ENCODE results near the gene OPA3. TPM values are rescaled to one million over a fixed set of nuclear protein-coding genes. Genes with fewer than 3 reads are reported as not detected.

Gene OPA3
- polyA plus RNA-seq, 5 donors: 5.8 to 9.4 (median 6.0) TPM

GRCh38 chr19:45600340-45600885 lies 15.8 kb upstream of the OPA3 start:
- no peak for DNase-seq

GRCh38 chr19:45599286-45599685 lies 14.7 kb upstream of the OPA3 start:
- DNase-seq: no peak

DNA sequence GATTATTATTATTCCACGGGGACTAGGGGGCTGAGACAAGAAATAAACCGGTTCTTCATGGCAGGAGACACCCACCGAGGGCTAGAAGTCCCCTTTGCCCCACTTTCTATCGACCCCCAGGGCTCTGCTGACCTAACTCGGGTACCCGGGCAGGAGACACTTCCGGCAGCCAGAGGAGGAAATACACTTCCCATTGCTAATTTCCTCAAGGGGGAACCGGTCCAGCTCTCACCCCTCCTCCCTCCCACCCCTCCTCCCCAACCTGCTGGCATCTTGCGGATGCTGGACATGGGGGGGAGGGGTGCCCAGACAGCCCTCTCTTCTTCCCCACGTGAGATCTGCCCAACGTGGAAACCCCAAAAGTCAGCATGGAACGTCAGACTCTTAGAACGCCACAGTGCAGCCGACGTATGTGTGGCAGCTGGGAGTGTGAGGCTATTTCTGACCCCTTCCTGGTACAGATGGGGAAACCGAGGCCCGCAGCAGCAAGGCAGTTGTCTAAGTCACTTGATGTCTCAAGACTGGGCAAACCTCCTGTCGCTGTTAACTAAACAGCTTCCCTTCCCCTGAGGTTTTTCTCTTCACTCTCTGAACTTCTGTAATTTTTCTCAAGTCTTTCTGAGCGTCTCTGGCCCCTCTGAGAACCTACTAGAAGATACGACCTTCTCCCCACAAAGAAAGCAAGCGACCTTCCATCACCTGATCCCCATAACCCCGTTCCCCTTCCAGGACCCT lies 13.8 kb upstream of the OPA3 start:
- DNase-seq: no peak

DNA sequence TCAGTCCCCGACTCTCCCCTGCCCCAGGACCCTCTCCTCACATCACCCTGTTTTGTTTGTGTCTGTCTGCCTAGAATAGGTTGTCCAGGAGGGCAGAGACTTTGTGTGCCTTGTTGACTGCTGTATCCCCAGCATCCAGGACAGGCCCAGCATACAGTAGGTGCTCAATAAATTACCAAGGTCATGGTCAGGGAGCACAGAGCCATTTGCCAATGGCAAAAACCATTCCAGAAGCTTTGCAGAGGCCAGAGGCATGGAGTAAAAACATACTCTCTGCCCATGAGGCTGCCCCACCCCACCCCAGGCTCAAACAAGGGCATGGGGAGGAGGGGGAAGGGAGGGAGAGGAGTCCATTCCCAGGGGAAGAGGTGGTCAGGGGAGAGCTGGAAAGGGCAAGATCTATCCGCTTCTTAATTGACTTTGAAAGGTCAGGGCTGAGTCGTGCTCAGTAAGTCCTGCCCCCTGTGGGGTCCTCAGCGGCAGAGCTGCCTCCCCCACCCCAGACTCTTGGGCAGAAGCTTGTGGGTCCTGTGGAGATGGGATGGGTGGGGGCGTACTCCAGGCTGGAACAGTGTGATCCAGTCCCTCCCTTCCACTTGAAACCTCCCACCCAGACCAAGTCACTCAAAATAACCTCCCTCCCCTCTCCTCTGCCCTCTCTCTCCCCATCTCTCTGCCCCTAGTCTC lies 13.0 kb upstream of the OPA3 start:
- no peak for DNase-seq

- DNase-seq: no peak
These were observed 11.2 kb upstream of the OPA3 start for GRCh38 chr19:45595814-45596213.

- DNase-seq: no peak
These were observed 8.9 kb upstream of the OPA3 start for GRCh38 chr19:45593520-45593919.

DNA sequence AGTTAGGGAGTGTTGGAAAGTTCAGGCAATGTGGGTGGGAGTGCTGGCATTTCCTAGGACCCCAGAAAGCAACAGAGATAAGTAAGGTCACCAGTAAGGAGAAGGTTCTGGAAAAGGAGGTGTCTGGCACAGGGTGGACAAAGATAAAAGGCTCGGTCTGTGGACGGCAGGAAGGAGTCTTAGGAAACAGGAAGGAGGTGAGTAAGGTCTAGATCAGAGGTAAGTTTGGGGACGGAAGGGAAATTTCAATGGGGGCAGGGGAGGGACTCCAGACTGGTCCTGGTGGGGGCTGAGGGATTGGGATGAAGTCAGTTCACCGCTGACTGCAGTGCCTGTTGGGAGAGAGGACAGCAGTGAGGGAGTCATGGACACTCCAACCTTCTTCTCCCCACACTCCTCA lies 7.8 kb upstream of the OPA3 start:
- DNase-seq: no peak

DNA sequence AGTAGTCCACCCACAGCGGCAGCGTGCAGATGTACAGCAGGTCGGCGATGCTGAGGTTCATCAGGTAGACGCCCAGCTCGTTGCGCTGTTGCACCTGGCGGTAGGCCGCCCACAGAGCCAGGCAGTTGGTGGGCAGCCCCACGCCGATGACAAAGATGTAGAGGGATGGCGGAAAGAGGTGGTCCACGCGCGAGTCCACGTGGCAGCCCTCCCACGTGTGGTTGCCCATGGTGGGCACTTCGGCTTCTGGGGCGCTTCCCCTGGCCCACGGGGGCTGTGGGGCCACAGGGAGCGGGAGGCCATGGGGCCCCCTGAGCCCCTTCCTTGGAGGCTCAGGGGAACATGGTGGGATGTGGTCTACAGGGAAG lies 7.0 kb upstream of the OPA3 start:
- no peak for DNase-seq

DNA sequence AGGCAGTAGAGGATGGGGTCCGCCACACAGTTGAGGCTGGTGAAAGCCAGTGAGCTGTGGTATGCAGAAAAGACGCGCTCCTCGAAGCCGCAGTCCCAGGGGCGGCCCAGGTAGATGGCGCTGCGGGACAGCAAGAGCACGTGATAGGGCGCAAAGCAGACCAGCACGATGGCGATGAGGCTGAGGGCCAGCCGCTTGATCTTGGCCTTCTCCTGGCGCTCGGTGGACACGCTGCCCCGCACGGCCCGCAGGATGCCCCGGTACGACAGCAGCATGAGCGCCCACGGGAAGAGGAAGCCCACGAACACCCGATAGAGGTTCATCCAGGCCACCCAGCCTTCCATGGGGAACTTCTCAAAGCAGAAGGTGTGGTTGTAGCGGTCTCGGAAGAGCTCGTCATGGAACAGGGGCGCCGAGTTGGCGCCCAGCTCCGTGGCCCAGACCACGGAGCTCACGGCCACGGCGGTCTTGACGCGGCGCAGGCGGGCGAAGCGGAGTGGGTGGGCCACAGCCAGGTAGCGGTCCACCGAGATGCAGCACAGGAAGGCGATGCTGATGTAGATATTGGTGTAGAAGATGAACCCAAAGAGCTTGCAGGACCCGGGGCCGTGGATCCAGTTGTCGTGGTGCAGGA lies 6.5 kb upstream of the OPA3 start:
- DNase-seq: no peak

DNA sequence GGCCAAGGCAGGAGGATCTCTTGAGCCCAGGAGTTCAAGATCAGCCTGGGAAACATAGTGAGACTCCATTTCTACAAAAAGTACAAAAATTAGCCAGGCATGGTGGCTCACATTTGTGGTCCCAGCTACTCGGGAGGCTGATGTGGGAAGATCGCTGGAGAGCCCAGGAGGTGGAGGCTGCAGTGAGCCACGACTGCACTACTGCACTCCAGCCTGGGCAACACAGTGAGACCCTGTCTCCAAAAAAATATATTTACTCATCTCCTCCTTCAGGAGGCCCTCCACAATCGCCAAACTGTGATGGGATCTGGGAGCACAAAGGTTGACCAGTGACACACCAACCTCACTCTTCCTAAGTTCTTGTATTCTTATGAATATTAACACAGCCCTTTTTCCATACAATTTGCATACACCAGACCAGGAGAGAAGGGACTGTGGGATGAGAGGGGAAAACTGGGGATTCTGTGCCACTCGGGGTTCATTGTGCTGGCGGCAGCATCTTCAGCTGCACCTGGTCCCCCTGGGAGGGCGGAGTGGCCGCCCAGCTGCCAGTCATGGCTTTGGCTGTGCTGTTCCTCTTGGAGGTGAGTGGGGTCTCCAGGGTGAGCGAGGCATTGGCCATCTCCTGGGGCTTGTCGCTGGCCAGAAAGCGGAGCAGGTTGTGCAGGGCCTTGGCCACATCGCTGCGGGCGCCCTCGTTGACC lies 5.8 kb upstream of the OPA3 start:
- DNase-seq: no peak

- DNase-seq: no peak
These were observed 5.2 kb upstream of the OPA3 start for GRCh38 chr19:45589768-45590167.

GRCh38 chr19:45587873-45588272 lies 3.3 kb upstream of the OPA3 start:
- DNase-seq: no peak

GRCh38 chr19:45585158-45585577 lies 566 bp upstream of the OPA3 start:
- no peak for DNase-seq

GRCh38 chr19:45581576-45581975 lies 3.0 kb downstream of the OPA3 start:
- DNase-seq: no peak

DNA sequence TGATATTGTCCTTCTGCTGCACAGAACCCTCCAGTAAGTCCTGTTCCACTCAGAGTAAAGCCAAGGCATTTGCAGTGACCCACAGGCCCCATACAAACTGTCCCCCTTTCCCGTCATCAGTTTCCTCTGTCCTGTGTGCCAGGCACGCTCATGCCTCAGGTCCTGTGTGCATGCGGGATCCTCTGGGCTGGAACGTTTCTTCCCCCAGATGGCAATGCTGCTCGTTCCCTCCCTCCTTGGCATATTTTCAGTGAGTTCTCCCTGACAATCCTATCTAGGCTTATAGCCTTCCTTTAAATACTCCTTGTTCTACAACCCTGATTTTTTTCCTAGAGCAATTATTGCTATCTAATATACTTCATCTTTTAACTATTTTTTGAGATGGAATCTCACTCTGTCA lies 5.7 kb downstream of the OPA3 start:
- DNase-seq: no peak

DNA sequence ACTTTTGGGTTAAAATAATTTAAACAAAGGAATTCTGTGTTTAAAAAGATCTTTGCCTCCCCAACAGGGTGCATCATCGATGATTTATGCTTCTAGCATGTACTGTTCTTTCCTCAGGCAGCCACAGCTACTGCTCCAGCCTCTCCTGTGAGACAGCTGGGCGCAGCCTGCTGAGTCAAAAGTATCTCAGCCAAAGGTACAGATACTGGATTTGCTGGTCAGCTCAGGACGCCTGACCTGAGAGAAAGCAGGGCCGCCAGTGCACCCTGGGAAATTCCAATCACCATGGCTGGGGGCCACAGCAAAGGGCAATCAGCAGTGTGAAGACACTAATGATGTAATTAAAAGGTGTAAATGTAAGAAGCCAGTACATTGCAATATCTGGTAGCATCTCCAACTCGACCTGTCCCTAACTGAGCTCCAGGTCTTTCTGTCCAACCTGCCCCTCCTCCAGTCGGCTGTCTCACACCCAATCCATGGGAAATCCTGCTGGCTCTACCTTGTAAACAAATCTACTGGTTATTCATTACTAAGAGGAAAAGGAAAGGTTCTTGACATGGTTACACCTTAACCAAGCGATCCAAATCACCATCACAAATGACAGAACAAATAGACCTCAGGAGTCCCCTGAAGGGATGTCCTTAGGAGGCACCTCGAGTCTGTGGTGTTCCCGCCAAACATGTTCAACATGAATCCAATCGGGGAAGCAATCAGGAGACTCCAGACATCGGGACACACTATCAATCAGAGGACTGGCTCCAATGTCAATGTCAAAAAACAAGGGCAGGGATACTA lies 7.3 kb downstream of the OPA3 start:
- no peak for DNase-seq

DNA sequence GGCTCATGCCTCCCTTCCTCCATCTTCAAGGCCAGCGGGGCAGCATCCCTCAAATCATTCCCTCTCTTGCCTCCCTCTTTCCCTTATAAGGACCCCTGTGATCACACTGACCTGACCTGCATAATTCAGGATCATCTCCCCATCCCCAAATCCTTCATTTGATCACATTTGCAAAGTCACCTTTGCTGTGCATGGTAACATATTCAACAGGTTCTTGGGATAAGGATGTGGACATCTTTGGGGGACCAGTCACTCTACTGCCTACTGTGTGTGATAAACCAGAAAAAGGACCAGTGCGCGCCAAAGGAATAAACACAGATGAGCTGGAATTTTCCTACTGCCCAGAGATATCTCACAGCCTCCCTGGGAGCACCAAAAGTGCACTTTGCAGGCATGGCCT lies 7.9 kb downstream of the OPA3 start:
- DNase-seq: no peak

DNA sequence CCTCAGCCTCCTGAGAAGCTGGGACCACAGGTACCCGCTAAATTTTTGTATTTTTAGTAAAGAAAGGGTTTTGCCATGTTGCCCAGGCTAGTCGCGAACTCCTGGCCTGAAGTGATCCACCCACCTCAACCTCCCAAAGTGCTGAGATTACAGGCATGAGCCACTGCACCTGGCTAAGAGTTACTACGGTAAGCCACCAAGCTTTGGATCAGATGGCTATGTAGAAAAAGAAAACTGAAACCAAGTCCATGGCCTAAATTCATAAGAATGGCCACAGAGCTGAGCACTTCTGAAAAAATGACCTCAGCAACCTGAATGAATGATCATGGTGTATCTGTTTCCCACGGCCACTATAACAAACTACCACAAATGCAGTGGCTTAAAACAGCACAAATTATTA lies 9.4 kb downstream of the OPA3 start:
- no peak for DNase-seq

DNA sequence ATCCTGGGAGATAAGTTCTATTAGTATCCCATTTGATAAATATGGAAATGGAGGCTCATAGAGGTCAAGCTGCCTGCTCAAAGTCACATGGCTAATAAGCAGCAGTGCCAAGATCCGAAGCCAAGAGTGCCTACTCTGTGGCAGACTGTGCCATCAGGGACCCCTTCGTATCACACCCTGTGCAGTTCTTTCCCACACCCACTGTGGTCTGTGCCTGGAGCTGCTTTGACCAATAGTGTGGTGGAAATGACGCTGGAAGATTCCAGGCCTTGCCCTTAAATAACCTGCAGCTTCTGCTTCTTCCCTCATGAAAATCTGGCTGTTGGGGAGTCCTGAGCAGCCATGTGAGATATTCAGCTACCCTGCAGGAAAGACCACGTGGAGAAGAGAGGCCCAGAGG lies 10.1 kb downstream of the OPA3 start:
- no peak for DNase-seq

DNA sequence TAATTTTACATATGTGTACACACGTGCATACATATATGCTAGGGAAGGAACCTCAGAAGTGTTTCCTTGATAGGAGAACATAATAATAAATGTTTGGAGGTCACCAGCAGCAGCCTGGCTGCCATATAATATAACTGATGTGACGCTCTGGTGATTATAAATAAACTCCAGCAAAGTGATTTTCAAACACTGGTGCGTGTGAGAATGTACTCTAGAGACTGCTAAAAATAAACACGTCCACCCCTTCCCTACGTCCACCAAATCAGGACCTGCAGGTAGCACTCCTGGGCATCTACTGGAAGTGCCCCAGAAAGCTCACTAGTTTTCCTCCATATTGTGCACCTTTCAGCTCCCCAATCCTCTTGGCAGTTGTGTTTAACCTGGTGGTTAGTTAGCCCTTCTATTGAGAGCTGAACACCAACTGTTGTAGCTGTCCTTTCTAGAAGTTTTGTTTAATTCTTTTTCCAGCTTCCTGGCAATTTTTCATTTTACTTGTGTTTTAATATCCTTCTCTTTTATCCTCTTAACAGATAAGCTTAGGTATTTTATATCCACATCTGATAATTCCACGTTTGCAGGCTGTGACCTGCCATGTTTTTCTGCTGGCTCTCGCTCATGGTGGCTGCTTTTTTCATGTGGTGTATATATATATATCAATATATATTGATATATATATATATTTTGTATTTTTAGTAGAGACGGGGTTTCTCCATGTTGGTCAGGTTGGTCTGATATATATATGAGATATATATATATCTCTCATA lies 13.0 kb downstream of the OPA3 start:
- no peak for DNase-seq

All from right lung (tissue), 5 donors.